CD4-positive, CD25-positive, alpha-beta regulatory T cell (primary cell): ENCODE measurements around the gene MLC1. TPM values are rescaled to one million over a fixed set of nuclear protein-coding genes. Genes with fewer than 3 reads are reported as not detected.

Experiments used
- ATAC-seq, 2 donors: fragments of 150-1000 bp; cut with Tn5 transposase; one replicate each; pipeline ENCODE4 v1.10.0; 2021; ENCODE audit warnings: low read depth in 2 of 2, moderate number of reproducible peaks in 2 of 2, moderate library complexity in 1 of 2
- DNase-seq, 3 donors: peaks; one replicate each; pipeline versions ENCODE4 v3.0.0 to v3.0.0-alpha.2; 2012 to 2022; ENCODE audit warnings: mixed read lengths in 1 of 3
- H3K27ac ChIP-seq: one replicate; pipeline ENCODE4 v1.7.0; 2013; ENCODE audit warnings: mild to moderate bottlenecking, low read length; ENCODE audit not compliant: insufficient read depth, poor library complexity, severe bottlenecking
- H3K27me3 ChIP-seq: one replicate; pipeline ENCODE4 v1.7.0; 2013; ENCODE audit warnings: low read length; ENCODE audit not compliant: control insufficient read depth, insufficient read depth
- H3K36me3 ChIP-seq: one replicate; pipeline ENCODE4 v1.7.0; 2013; ENCODE audit warnings: mild to moderate bottlenecking, low read length, moderate library complexity; ENCODE audit not compliant: control insufficient read depth, insufficient read depth
- H3K4me1 ChIP-seq: 2 replicates; pipeline ENCODE4 v1.7.0; 2013; ENCODE audit warnings: mild to moderate bottlenecking, low read length; ENCODE audit not compliant: insufficient read depth, control insufficient read depth, poor library complexity, severe bottlenecking
- H3K4me3 ChIP-seq: one replicate; pipeline ENCODE4 v1.7.0; 2013; ENCODE audit warnings: low read depth, mild to moderate bottlenecking, low read length, moderate library complexity
- H3K9me3 ChIP-seq, 2 experiments: 1 replicate in 1 of 2; 2 replicates in 1 of 2; pipeline ENCODE4 v1.7.0; 2013; ENCODE audit warnings: low read length in 2 of 2, mild to moderate bottlenecking in 1 of 2, moderate library complexity in 1 of 2; ENCODE audit not compliant: control insufficient read depth in 2 of 2
- H3K27ac Mint-ChIP-seq, 3 donors: one replicate each; pipeline ENCODE4 v1.8.0; 2020 to 2022; ENCODE audit warnings: mild to moderate bottlenecking in 3 of 3, mixed read lengths in 3 of 3, moderate library complexity in 2 of 3
- H3K27me3 Mint-ChIP-seq: one replicate; pipeline ENCODE4 v1.8.0; 2022; ENCODE audit warnings: mild to moderate bottlenecking, mixed read lengths
- H3K36me3 Mint-ChIP-seq: one replicate; pipeline ENCODE4 v1.8.0; 2020; ENCODE audit warnings: mixed read lengths
- H3K4me1 Mint-ChIP-seq, 4 donors: one replicate each; pipeline ENCODE4 v1.8.0; 2020 to 2022; ENCODE audit warnings: mixed read lengths in 4 of 4, mild to moderate bottlenecking in 1 of 4
- H3K4me3 Mint-ChIP-seq, 4 donors: one replicate each; pipeline ENCODE4 v1.8.0; 2020 to 2022; ENCODE audit warnings: mild to moderate bottlenecking in 4 of 4, mixed read lengths in 4 of 4, moderate library complexity in 3 of 4
- H3K9me3 Mint-ChIP-seq, 7 donors: one replicate each; pipeline ENCODE4 v1.8.0; 2020 to 2022; ENCODE audit warnings: mixed read lengths in 7 of 7, mild to moderate bottlenecking in 3 of 7, moderate library complexity in 2 of 7
- polyA plus RNA-seq, 4 donors: library from polyadenylated mRNA; unstranded; fragments of 300-500 nt; fragmentation: Illumina TruSeq; gene quantifications; one replicate each; pipeline ENCODE4 v1.2.3, GENCODE V29; 2021
- total RNA-seq: library from RNA; stranded (reverse); gene quantifications from one replicate; pipeline ENCODE4 v1.2.3, GENCODE V29; 2022

MLC1 gene
- total and polyA plus RNA-seq, 5 donors from 2014 or later = 0.20 to 1.1 (median 0.57) TPM; not detected in 1

DNA sequence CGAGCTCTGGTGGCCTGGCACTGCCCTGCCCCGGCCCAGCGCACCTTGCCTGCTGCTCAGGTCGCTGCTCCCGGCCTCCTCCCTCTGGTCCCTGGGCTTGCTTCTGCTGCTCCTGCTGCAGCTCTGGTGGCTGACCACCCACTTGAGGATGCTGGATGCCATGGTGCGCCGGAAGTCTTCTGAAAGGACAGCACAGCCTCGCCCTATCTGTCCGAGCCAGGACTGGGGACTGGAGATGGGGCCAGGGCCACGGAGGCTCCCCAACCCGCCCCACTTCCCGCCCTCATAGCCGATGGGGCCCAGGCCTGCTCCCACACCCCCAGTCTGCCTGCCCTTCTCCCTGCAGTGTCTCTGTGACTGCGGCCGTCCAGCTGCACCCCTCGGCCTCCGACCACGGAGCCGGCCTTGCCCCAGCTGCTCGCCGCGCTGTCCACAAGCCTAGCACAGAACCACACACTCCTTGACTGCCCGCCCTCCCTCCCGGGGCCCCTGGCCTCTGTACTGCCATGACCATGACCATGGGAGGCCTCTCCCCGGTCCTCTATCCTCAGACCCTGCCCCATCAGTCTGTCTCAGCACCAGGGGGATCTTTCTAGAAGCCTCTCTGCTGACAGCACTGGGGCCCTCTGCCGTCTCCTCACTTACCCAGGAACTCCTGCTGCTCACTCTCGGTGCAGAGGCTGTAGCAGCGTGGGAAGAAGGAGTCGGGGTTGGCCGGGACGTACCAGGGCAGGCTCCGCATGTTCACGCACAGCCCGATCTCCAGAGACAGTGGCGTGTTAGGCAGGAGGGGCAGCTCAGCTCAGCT is 39.8 kb downstream of the MLC1 start:
- Histone ChIP-seq H3K27me3 (no peaks in the 10 kb centered on the region), H3K9me3 (no peaks in the 10 kb centered on the region), H3K4me1 (peaks cover 8% of the 10 kb centered on the region), H3K4me3 (no peak overlapping the region), H3K36me3 (no peaks in the 10 kb centered on the region), H3K27ac (no peak overlapping the region)
- Mint-ChIP-seq H3K27ac (no peak overlapping the region), H3K4me3 (no peak overlapping the region), H3K4me1 (peaks cover 0 to 4% (median under 1%) of the 10 kb centered on the region in 4 donors), H3K36me3 (no peaks in the 10 kb centered on the region), H3K9me3 (peaks cover 0 to 1% (median 0%) of the 10 kb centered on the region in 7 donors), H3K27me3 (peaks cover 11% of the 10 kb centered on the region)
- no peak for ATAC-seq
- no peak for DNase-seq

GRCh38 chr22:50044485-50045118 is 40.6 kb downstream of the MLC1 start:
- ATAC-seq = no peak
- Mint-ChIP-seq H3K27ac (no peak overlapping the region), H3K9me3 (peaks cover 0 to 1% (median 0%) of the 10 kb centered on the region in 7 donors), H3K27me3 (peaks cover 11% of the 10 kb centered on the region), H3K4me3 (no peak overlapping the region), H3K36me3 (no peaks in the 10 kb centered on the region), H3K4me1 (peaks cover 0 to 4% (median under 1%) of the 10 kb centered on the region in 4 donors)
- no peaks in the 10 kb centered on the region for H3K36me3 ChIP-seq
- no peaks in the 10 kb centered on the region for H3K9me3 ChIP-seq
- DNase-seq = no peak
- H3K27ac ChIP-seq = no peak overlapping the region
- peaks cover 8% of the 10 kb centered on the region for H3K4me1 ChIP-seq
- H3K27me3 ChIP-seq = no peaks in the 10 kb centered on the region
- H3K4me3 ChIP-seq = no peak overlapping the region

DNA sequence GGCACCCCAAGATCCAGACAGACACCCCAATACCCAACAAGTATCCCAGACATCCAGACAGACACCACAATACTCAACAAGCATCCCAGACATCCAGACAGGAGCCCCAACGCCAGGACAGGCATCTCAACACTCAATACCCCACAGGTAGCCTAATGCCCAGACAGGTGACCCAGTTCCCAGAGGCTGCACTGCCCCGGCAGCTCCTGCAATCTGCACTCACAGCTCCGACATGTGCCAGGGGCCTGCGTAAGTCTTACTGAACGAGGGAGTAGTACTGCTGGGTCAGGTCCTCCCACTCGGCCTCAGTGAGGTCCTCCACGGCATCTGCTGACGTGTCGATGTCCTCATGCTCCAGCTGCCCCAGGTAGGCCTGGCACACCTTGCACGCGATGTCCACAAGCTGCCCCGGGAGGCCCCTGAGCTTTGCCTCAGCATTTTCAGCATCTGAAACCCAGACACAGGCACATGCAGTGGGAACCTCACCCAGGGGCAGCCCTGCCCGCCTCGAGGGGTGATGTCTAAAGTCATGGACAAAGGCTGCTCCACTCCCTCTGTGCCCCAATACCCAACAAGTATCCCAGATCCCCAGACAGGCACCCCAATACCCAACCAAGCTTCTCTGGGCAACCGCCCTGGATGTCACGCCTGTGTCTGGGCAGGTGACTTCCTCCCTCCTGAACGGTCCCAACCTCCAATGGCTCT is 43.7 kb downstream of the MLC1 start:
- H3K4me1 Mint-ChIP-seq = peaks cover 0 to 4% (median under 1%) of the 10 kb centered on the region in 4 donors

DNA sequence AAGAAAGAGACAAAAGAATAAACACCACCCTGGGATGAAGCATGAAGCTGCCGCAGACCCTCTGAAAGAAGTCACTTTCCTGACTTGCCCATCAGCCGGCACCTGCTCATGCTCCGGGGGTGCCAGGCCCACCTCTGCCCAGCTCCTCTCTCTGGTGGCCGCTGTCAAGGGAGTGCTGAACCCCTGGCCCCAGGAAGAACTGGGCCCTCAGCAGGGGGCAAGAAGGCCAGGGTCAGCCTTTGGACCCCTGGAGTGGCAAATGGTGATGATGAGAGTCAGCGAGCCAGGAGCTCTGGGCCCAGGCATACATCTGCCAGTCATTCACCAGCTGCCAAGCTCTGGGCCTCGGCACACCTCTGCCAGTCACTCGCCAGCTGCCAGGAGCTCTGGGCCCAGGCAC is 44.5 kb downstream of the MLC1 start:
- DNase-seq (no peak), ATAC-seq (no peak)
- no peak overlapping the region for H3K4me3 ChIP-seq
- Mint-ChIP-seq H3K4me3 (no peak overlapping the region), H3K4me1 (peaks cover 0 to 4% (median under 1%) of the 10 kb centered on the region in 4 donors), H3K27ac (no peak overlapping the region), H3K9me3 (peaks cover 0 to 9% (median 2%) of the 10 kb centered on the region in 7 donors), H3K36me3 (no peaks in the 10 kb centered on the region), H3K27me3 (peaks cover 13% of the 10 kb centered on the region)
- H3K27me3 ChIP-seq = no peaks in the 10 kb centered on the region
- no peaks in the 10 kb centered on the region for H3K36me3 ChIP-seq
- H3K27ac ChIP-seq = no peak overlapping the region
- peaks cover 4 to 12% of the 10 kb centered on the region in 2 experiments for H3K9me3 ChIP-seq
- H3K4me1 ChIP-seq = peaks cover 8% of the 10 kb centered on the region

More for the DNA sequence above, 43.7 kb downstream of the MLC1 start:
- Histone ChIP-seq H3K27ac (no peak overlapping the region), H3K4me3 (no peak overlapping the region), H3K36me3 (no peaks in the 10 kb centered on the region), H3K27me3 (no peaks in the 10 kb centered on the region), H3K4me1 (peaks cover 8% of the 10 kb centered on the region), H3K9me3 (peaks cover 4 to 12% of the 10 kb centered on the region in 2 experiments)
- Mint-ChIP-seq H3K27ac (no peak overlapping the region), H3K4me3 (no peak overlapping the region), H3K27me3 (peaks cover 11% of the 10 kb centered on the region), H3K9me3 (peaks cover 0 to 9% (median 2%) of the 10 kb centered on the region in 7 donors), H3K36me3 (no peaks in the 10 kb centered on the region)
- no peak for DNase-seq
- ATAC-seq = no peak

DNA sequence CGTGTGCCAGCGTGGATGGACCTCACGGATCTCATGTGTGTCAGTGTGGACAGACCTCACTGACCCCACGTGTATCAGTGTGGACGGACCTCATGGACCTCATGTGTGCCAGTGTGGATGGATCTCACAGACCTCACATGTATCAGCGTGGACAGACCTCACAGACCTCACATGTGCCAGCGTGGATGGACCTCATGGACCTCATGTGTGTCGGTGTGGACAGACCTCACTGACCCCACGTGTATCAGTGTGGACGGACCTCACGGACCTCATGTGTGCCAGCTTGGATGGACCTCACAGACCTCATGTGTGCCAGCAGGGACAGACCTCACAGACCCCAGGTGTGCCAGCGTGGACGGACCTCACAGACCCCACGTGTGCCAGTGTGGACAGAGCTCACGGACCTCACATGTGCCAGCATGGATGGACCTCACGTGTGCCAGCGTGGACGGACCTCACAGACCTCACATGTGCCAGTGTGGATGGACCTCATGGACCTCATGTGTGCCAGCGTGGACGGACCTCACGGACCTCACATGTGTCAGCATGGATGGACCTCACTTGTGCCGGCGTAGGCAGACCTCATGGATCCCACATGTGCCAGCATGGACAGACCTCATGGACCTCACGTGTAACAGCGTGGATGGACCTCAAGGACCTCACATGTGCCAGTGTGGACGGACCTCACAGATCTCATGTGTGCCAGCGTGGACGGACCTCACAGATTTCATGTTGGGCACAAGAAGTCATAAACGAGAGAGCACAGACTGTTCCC is 45.4 kb downstream of the MLC1 start:
- peaks cover 0 to 4% (median under 1%) of the 10 kb centered on the region in 4 donors for H3K4me1 Mint-ChIP-seq

DNA sequence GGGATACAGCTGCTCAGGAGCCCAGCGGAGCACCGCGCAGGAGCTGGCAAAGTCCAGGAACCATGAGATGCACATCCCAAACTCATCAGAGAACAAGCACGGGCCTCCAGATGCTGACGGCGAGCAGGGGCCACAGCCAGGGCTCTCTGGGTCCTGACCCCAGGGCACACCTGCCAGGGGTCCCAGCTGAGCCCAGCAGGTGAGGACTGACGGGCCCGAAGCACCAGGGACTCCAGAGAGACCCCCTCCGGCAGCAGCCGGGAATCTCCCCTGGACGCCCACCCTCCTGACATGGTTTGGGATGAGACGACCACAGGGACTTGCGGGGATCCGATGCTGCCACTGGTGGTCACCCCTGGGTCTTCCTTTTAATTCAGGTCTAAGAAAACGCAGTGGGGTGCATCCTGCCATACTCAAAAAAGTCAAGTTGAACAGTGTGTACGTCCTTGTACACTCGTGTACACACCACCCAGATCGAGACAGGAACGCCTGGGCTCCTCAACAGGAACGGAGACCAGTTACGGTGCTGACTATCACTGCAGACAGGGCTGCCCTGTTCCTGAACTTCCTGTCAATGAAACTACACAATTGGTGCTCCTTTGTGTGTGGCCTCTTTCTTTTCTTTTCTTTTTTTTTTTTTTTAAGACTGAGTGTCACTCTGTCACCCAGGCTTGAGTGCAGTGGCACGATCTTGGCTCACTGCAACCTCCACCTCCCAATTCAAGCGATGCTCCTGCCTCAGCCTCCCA is 49.1 kb downstream of the MLC1 start:
- DNase-seq (no peak), ATAC-seq (no peak)
- no peaks in the 10 kb centered on the region for H3K36me3 Mint-ChIP-seq
- H3K36me3 ChIP-seq = no peaks in the 10 kb centered on the region
- peaks cover 4 to 12% of the 10 kb centered on the region in 2 experiments for H3K9me3 ChIP-seq
- H3K4me3 ChIP-seq = no peak overlapping the region
- H3K4me1 Mint-ChIP-seq = peaks cover 0 to 2% (median 0%) of the 10 kb centered on the region in 4 donors
- peaks cover 4% of the 10 kb centered on the region for H3K27me3 Mint-ChIP-seq
- H3K9me3 Mint-ChIP-seq = peaks cover 0 to 9% (median 2%) of the 10 kb centered on the region in 7 donors
- H3K27me3 ChIP-seq = no peaks in the 10 kb centered on the region
- no peak overlapping the region for H3K4me3 Mint-ChIP-seq
- H3K27ac Mint-ChIP-seq = no peak overlapping the region
- no peak overlapping the region for H3K27ac ChIP-seq
- peaks cover 3% of the 10 kb centered on the region for H3K4me1 ChIP-seq

More for the DNA sequence above, 45.4 kb downstream of the MLC1 start:
- H3K36me3 ChIP-seq = no peaks in the 10 kb centered on the region
- peaks cover 7% of the 10 kb centered on the region for H3K4me1 ChIP-seq
- ATAC-seq = no peak
- peaks cover 4 to 12% of the 10 kb centered on the region in 2 experiments for H3K9me3 ChIP-seq
- H3K4me3 Mint-ChIP-seq = no peak overlapping the region
- H3K9me3 Mint-ChIP-seq = peaks cover 0 to 9% (median 2%) of the 10 kb centered on the region in 7 donors
- no peak overlapping the region for H3K27ac ChIP-seq
- no peak overlapping the region for H3K27ac Mint-ChIP-seq
- H3K27me3 Mint-ChIP-seq = peaks cover 14% of the 10 kb centered on the region
- H3K36me3 Mint-ChIP-seq = no peaks in the 10 kb centered on the region
- H3K4me3 ChIP-seq = no peak overlapping the region
- no peak for DNase-seq
- H3K27me3 ChIP-seq = no peaks in the 10 kb centered on the region
